NB4 (cell line): ENCODE data around the gene WNT6.
A peak's percentile ranks its signal among the peaks of the same experiment; 100 is the strongest.

Source experiments
- DNase-seq: peaks from one replicate; pipeline ENCODE4 v3.0.0; 2010; ENCODE audit warnings: low read depth
- H3K4me3 ChIP-seq: one replicate; pipeline ENCODE4 v1.5.1; 2011; ENCODE audit warnings: mild to moderate bottlenecking, low read depth, low read length, moderate library complexity
- MAX ChIP-seq: IDR thresholded peaks from 2 replicates; pipeline ENCODE4 v1.6.1; 2011; ENCODE audit warnings: low read depth, low read length
- MYC ChIP-seq: IDR thresholded peaks from 2 replicates; pipeline ENCODE4 v1.6.1; 2011; ENCODE audit warnings: low read depth, low read length
- POLR2A ChIP-seq: IDR thresholded peaks from 2 replicates; pipeline ENCODE4 v1.6.1; 2011; ENCODE audit warnings: mild to moderate bottlenecking; ENCODE audit not compliant: insufficient read length; ENCODE audit errors: extremely low read depth
- TF ChIP-seq, protein P1 (sequence below): IDR thresholded peaks from one replicate; pipeline ENCODE4 v1.5.1; 2012; ENCODE audit warnings: low read depth, low read length

WNT6 gene

GRCh38 chr2:218860950-218861381, 1.4 kb downstream of the WNT6 start:
- H3K4me3 ChIP-seq: no peak overlapping the region
- TF ChIP-seq MAX: peak; percentile 57
- TF ChIP-seq MYC: no peak
- TF ChIP-seq, protein P1, sequence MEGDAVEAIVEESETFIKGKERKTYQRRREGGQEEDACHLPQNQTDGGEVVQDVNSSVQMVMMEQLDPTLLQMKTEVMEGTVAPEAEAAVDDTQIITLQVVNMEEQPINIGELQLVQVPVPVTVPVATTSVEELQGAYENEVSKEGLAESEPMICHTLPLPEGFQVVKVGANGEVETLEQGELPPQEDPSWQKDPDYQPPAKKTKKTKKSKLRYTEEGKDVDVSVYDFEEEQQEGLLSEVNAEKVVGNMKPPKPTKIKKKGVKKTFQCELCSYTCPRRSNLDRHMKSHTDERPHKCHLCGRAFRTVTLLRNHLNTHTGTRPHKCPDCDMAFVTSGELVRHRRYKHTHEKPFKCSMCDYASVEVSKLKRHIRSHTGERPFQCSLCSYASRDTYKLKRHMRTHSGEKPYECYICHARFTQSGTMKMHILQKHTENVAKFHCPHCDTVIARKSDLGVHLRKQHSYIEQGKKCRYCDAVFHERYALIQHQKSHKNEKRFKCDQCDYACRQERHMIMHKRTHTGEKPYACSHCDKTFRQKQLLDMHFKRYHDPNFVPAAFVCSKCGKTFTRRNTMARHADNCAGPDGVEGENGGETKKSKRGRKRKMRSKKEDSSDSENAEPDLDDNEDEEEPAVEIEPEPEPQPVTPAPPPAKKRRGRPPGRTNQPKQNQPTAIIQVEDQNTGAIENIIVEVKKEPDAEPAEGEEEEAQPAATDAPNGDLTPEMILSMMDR: no peak
- no peak for TF ChIP-seq POLR2A
- peak; percentile 92 for DNase-seq

GRCh38 chr2:218861645-218862318, 2.2 kb downstream of the WNT6 start:
- peak; percentile 54 for DNase-seq
- TF ChIP-seq MAX (no peak), POLR2A (no peak), MYC (no peak)
- H3K4me3 ChIP-seq: no peak overlapping the region

DNA sequence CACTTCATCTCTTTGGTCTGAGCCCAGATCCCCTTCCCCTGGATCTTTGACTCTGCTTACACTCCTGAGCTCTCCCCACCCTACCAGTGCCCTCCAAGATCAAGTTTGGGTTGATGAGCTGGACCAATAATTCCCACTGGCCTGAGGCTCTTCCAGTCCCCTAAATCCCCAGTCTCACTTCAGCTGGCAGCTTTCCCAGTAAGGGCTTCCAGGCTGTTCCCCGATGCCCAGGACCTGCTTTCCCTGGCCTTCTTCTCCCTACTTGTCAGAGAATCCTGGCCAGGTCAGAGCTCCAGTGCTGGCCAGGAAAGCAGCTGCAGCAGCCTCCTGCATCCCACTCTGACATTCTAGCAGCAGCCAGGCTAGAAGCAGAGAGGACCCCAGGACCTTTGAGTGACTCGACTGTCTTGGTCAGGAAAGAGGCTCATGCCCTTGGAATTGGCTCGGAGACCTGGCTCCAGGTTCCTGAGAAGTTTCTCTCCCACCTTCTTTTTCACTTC, 3.5 kb downstream of the WNT6 start:
- TF ChIP-seq MAX (no peak), POLR2A (no peak), MYC (no peak)
- TF ChIP-seq, protein P1: no peak
- H3K4me3 ChIP-seq: no peak overlapping the region
- DNase-seq: no peak

- TF ChIP-seq, protein P1: no peak
- TF ChIP-seq MYC: no peak
- TF ChIP-seq POLR2A: no peak
- no peak for TF ChIP-seq MAX
- no peak overlapping the region for H3K4me3 ChIP-seq
Measured at GRCh38 chr2:218865396-218865795, 5.8 kb downstream of the WNT6 start.

DNA sequence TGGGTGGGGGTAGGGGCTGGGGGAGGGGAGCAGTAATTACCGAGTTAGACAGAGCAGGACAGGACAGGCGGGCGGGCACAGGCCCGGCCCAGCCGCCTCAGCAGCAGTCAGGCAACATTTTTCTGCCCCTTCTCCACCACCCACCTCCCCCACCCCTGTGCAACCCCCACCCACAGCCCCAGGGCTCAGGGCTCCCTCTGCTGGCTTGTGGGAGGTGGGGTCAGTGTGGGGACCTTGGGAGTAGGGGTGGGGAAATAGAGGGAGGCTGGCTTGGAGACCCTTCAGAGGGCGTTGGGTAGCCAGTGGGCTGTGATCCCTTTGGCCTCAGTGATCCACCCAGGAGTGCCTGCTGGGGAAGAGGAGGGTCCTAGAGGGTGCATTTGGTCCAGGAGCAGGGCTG, 6.4 kb downstream of the WNT6 start:
- no peak for DNase-seq
- TF ChIP-seq POLR2A (no peak), MAX (no peak), MYC (no peak)
- TF ChIP-seq, protein P1: peak; percentile 11
- H3K4me3 ChIP-seq: no peak overlapping the region

More at GRCh38 chr2:218865396-218865795, 5.8 kb downstream of the WNT6 start:
- DNase-seq: no peak

GRCh38 chr2:218867900-218868299, 8.3 kb downstream of the WNT6 start:
- TF ChIP-seq, protein P1: no peak
- no peak for TF ChIP-seq MAX
- no peak for DNase-seq
- no peak overlapping the region for H3K4me3 ChIP-seq
